GM15510 (cell line): ENCODE measurements around the gene RPL23.

ENCODE experiments used
- POLR2A ChIP-seq: IDR thresholded peaks from 3 replicates; pipeline ENCODE4 v1.6.1; 2011; ENCODE audit warnings: borderline replicate concordance; ENCODE audit not compliant: insufficient read length; ENCODE audit errors: extremely low read depth

RPL23 gene

GRCh38 chr17:38853292-38854219 lies at the start of gene RPL23:
Gene RPL23, minus strand, starts transcription at chr17:38853721. Its CDS starts 11 bp downstream, at chr17:38853710.
- TF ChIP-seq POLR2A: peak; percentile 96

GRCh38 chr17:38900978-38901656 lies 47.6 kb upstream of the RPL23 start:
- no peak for TF ChIP-seq POLR2A

- no peak for TF ChIP-seq POLR2A
Measured at GRCh38 chr17:38899421-38899820, 45.9 kb upstream of the RPL23 start.

- peak; percentile 42 for TF ChIP-seq POLR2A
Measured at GRCh38 chr17:38898812-38899348, 45.4 kb upstream of the RPL23 start.

GRCh38 chr17:38898291-38898679 lies 44.8 kb upstream of the RPL23 start:
- TF ChIP-seq POLR2A: no peak

- TF ChIP-seq POLR2A: no peak
Measured at GRCh38 chr17:38897671-38898290, 44.3 kb upstream of the RPL23 start.

- no peak for TF ChIP-seq POLR2A
Measured at GRCh38 chr17:38897176-38897575, 43.7 kb upstream of the RPL23 start.

- TF ChIP-seq POLR2A: no peak
Measured at GRCh38 chr17:38896346-38896954, 42.9 kb upstream of the RPL23 start.

GRCh38 chr17:38894276-38894675 lies 40.8 kb upstream of the RPL23 start:
- no peak for TF ChIP-seq POLR2A

GRCh38 chr17:38893607-38894006 lies 40.1 kb upstream of the RPL23 start:
- no peak for TF ChIP-seq POLR2A

- no peak for TF ChIP-seq POLR2A
Measured at GRCh38 chr17:38893113-38893512, 39.6 kb upstream of the RPL23 start.

- TF ChIP-seq POLR2A: no peak
Measured at GRCh38 chr17:38892620-38893019, 39.1 kb upstream of the RPL23 start.

GRCh38 chr17:38892083-38892482 lies 38.6 kb upstream of the RPL23 start:
- no peak for TF ChIP-seq POLR2A

- no peak for TF ChIP-seq POLR2A
Measured at GRCh38 chr17:38891441-38891840, 37.9 kb upstream of the RPL23 start.

- no peak for TF ChIP-seq POLR2A
Measured at GRCh38 chr17:38890410-38890746, 36.9 kb upstream of the RPL23 start.
